Measurements from ENCODE around the gene TRPC6. TPM values are rescaled to one million over a fixed set of nuclear protein-coding genes. Genes with fewer than 3 reads are reported as not detected.

The TRPC6 gene
- total and polyA plus RNA-seq, 2 of the 8 experiments (the other 6 are each of a cell fraction or from before 2014, with no cell fraction given) = 0.26 to 0.39 TPM

DNA sequence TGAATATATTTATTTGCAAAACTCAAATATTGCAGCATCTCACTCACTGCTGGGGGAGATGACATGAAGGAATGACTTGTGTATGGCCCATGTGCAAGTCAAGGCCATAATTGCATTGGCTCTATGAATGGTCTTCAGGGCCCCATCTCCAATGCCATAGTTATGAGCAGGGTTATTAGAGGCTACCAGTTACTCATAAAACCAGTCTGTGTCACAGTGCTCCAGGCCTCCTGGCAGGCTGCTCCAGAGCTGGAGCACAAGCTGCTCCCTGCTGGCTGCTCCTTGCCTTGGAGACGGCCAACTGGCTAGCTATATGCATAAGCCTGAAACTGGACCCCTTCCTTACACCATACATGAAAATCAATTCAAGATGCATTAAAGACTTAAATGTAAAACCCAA lies 145.7 kb downstream of the TRPC6 start (continued):
- TF ChIP-seq, protein P1, sequence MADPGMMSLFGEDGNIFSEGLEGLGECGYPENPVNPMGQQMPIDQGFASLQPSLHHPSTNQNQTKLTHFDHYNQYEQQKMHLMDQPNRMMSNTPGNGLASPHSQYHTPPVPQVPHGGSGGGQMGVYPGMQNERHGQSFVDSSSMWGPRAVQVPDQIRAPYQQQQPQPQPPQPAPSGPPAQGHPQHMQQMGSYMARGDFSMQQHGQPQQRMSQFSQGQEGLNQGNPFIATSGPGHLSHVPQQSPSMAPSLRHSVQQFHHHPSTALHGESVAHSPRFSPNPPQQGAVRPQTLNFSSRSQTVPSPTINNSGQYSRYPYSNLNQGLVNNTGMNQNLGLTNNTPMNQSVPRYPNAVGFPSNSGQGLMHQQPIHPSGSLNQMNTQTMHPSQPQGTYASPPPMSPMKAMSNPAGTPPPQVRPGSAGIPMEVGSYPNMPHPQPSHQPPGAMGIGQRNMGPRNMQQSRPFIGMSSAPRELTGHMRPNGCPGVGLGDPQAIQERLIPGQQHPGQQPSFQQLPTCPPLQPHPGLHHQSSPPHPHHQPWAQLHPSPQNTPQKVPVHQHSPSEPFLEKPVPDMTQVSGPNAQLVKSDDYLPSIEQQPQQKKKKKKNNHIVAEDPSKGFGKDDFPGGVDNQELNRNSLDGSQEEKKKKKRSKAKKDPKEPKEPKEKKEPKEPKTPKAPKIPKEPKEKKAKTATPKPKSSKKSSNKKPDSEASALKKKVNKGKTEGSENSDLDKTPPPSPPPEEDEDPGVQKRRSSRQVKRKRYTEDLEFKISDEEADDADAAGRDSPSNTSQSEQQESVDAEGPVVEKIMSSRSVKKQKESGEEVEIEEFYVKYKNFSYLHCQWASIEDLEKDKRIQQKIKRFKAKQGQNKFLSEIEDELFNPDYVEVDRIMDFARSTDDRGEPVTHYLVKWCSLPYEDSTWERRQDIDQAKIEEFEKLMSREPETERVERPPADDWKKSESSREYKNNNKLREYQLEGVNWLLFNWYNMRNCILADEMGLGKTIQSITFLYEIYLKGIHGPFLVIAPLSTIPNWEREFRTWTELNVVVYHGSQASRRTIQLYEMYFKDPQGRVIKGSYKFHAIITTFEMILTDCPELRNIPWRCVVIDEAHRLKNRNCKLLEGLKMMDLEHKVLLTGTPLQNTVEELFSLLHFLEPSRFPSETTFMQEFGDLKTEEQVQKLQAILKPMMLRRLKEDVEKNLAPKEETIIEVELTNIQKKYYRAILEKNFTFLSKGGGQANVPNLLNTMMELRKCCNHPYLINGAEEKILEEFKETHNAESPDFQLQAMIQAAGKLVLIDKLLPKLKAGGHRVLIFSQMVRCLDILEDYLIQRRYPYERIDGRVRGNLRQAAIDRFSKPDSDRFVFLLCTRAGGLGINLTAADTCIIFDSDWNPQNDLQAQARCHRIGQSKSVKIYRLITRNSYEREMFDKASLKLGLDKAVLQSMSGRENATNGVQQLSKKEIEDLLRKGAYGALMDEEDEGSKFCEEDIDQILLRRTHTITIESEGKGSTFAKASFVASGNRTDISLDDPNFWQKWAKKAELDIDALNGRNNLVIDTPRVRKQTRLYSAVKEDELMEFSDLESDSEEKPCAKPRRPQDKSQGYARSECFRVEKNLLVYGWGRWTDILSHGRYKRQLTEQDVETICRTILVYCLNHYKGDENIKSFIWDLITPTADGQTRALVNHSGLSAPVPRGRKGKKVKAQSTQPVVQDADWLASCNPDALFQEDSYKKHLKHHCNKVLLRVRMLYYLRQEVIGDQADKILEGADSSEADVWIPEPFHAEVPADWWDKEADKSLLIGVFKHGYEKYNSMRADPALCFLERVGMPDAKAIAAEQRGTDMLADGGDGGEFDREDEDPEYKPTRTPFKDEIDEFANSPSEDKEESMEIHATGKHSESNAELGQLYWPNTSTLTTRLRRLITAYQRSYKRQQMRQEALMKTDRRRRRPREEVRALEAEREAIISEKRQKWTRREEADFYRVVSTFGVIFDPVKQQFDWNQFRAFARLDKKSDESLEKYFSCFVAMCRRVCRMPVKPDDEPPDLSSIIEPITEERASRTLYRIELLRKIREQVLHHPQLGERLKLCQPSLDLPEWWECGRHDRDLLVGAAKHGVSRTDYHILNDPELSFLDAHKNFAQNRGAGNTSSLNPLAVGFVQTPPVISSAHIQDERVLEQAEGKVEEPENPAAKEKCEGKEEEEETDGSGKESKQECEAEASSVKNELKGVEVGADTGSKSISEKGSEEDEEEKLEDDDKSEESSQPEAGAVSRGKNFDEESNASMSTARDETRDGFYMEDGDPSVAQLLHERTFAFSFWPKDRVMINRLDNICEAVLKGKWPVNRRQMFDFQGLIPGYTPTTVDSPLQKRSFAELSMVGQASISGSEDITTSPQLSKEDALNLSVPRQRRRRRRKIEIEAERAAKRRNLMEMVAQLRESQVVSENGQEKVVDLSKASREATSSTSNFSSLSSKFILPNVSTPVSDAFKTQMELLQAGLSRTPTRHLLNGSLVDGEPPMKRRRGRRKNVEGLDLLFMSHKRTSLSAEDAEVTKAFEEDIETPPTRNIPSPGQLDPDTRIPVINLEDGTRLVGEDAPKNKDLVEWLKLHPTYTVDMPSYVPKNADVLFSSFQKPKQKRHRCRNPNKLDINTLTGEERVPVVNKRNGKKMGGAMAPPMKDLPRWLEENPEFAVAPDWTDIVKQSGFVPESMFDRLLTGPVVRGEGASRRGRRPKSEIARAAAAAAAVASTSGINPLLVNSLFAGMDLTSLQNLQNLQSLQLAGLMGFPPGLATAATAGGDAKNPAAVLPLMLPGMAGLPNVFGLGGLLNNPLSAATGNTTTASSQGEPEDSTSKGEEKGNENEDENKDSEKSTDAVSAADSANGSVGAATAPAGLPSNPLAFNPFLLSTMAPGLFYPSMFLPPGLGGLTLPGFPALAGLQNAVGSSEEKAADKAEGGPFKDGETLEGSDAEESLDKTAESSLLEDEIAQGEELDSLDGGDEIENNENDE (IDR thresholded peaks at IDR 0.05; ENCODE audit: insufficient replicate concordance, low read length) = no peak
- TF ChIP-seq NRF1 (IDR thresholded peaks at IDR 0.05; ENCODE audit: low read depth, low read length) (no peak), TEAD4 (IDR thresholded peaks at IDR 0.05; ENCODE audit: low read depth, low read length) (no peak)
